Right renal cortex interstitium (tissue), 3 donors: ENCODE data around the gene PAX9. TPM values are rescaled to one million over a fixed set of nuclear protein-coding genes. Genes with fewer than 3 reads are reported as not detected.

Experiments used
- DNase-seq, 3 donors: peaks; one replicate each; pipeline ENCODE4 v3.0.0-alpha.2; 2013; ENCODE audit warnings: low read depth in 3 of 3, low spot score in 2 of 3
- polyA plus RNA-seq, 3 donors: library from polyadenylated mRNA; unstranded; fragments of 120-200 nt; gene quantifications; one replicate each; pipeline ENCODE4 v1.2.1, GENCODE V29; 2013; ENCODE audit not compliant: insufficient read length in 3 of 3

PAX9 gene
- polyA plus RNA-seq, 3 donors, result 0.20 to 0.37 (median 0.28) TPM

DNA sequence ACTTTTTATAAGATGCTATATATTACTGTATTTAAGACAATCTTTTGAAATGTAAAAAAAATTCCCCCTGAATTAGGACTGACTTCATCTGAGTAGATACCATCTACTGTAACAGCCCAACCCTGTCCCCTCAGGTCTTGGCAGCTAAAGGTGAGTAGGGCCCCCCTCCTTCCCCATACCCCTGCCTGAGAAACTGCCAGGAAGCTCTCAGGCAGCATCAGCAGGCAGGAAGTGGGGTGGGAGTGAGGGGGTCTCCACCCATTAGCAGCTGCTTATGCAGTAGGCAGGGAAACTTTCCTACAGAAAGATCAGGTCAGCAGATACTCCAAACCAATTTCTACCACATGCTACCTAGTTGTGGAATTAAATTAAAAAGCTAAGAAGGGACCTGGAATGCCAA, 62.5 kb downstream of the PAX9 start:
- DNase-seq, result no peak

DNA sequence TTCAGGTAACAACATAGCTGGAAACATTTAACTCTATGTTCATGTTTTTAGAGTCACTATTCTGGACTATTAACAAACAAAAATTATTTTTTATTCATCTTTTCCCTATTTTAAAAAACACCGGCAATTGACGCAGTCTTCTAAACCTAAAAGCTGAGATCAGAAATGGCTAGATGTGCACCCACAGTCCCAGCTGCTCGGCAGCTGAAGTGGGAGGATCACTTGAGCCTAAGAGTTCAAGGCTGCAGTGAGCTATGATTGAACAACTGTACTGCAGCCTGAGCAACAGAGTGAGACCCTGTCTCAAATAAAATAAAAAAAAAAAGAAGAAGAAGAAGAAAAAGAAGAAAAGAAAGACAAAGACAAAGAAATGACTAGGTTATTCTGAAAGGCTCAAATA, 64.5 kb downstream of the PAX9 start:
- no peak for DNase-seq

Other genes starting within 250 kb of the PAX9 start
- gene NKX2-1, start 141.6 kb upstream of the PAX9 start, polyA plus RNA-seq, result not detected
- gene NKX2-8, start 79.2 kb upstream of the PAX9 start, polyA plus RNA-seq, result not detected